GM19463 (cell line): ENCODE data around the gene ACOT13.
A peak's percentile ranks its signal among the peaks of the same experiment; 100 is the strongest.
"Not testable (repeated sequence)": the region's sequence is repeated elsewhere in the genome, so short reads cannot be mapped to it uniquely, and the experiment has no call there.

Experiments used
- ATAC-seq: cut with Tn5 transposase; IDR thresholded peaks from one replicate; pipeline ENCODE4 v1.9.1; 2021; ENCODE audit warnings: mild to moderate bottlenecking, moderate library complexity; ENCODE audit not compliant: unreplicated experiment

ACOT13 gene

GRCh38 chr6:24691550-24691949 lies 24.7 kb downstream of the ACOT13 start:
- no peak for ATAC-seq

- no peak for ATAC-seq
Measured at GRCh38 chr6:24692003-24692402, 25.1 kb downstream of the ACOT13 start.

GRCh38 chr6:24692415-24692814 lies 25.5 kb downstream of the ACOT13 start:
- no peak for ATAC-seq

DNA sequence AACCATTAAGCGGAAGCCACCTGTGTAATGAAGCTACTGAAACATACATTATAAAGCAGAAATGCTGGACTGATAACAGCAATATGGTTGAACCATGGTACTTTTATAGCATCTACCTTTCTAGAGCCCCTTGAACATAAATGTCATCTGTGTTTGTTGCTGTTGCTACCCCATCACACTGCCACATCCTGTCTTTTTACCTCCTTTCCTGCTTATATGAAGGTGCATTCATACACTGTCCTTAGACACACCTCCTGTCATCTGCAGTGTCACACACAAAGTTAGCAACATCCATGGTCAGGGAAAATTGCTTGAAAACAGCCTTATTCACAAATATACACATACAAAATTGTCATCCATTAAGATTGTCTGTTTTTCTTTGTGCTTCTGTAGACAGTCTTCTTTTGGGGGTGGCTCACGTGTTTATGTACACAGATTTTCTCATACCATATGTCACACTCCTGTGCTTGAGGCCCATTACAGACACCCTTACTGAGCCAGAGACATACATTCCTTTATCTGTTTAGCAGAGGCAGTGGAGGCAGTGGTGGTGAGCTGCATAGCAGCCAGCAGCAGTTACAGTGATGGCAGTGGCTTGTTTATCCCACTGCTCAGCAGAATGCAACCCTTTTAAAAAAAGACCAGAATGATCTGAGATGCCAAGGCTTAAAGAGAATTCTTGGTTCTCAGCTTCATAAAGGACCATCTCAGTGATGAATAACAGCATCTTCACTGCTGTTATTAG lies 26.1 kb downstream of the ACOT13 start:
- no peak for ATAC-seq

DNA sequence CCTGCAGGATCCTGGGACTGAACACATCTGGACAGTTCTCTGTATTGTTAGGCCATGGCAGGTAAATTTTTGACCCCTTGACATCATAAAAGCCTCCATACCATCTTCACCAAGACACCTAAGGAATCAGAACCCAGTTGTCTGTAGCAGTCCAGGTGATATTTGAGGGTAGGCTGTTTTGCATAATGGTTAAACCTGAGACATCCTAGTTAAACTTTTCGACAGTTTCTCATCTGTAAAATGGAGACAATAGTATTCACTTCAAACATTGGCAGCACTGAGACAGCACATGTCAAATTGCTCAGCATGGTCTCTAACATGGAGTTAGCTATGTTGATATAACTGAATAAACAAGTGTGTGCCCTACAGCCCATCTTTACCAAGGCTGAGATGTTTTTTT lies 27.3 kb downstream of the ACOT13 start:
- no peak for ATAC-seq

- not testable (repeated sequence) for ATAC-seq
Measured at GRCh38 chr6:24695635-24696034, 28.8 kb downstream of the ACOT13 start.

DNA sequence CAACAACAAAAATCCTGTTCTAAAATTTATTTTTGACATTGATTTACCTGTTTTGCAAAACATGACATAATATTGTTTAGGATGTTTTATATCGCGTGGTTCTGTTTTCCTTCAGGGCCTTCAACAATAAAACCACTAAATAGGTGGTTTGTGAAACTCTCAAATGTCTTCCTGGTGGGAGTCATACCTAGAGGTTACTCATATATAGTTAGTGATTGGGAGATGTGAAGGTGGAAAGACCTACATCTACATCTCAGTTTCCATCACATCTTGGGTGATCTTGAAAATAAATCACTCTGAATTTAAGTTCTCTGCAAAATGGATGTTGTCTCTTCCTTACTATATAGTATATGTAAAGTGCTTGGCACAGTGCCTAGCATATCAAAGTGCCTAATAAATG lies 29.2 kb downstream of the ACOT13 start:
- no peak for ATAC-seq

GRCh38 chr6:24699521-24700359 lies 32.9 kb downstream of the ACOT13 start:
- no peak for ATAC-seq

DNA sequence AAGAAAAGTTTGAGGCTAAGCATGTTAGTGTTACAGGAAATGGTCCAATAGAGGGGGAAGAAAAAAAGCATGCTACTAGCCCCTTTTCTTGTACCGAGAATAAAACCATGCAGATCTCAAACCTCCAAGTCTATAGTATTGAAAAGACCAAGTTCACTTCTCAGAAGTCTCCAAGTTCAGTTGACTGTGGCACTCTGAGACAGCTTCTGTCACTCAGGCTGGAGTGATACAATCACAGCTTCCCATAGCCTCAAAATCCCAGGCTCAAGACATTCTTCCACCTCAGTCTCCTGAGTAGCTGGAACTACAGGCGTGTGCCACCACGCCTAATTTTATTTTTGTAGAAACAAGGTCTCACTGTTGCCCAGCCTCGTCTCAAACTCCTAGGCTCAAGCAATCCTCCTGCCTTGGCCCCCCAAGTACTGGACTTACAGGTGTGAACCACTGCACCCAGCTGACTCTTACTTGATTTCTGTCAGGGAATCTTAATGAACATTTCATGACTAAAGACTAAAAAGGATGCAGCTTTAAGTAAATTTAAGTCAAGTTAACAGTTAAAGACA lies 35.9 kb downstream of the ACOT13 start:
- ATAC-seq: no peak

GRCh38 chr6:24704468-24704867 lies 37.6 kb downstream of the ACOT13 start:
- no peak for ATAC-seq

DNA sequence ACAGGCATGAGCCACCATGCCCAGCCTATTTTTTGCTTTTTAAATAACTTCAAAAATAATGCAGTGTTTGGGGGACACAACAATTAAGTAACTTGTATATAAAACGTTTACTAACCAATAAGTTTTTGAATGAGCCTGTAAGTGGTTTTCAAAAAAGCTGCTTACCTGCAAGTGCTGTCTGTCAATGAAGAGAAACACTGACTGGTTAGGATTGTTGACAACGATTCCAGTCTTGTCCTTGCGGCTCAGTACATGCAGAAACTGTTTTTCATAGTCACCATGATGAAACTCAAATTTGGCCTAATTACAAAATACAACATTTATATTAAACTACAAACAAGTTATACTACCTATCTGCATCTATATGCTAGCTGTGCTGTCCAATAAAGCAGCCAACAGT lies 41.7 kb downstream of the ACOT13 start:
- ATAC-seq: no peak

- ATAC-seq: no peak
Measured at GRCh38 chr6:24709014-24709711, 42.3 kb downstream of the ACOT13 start.

GRCh38 chr6:24710519-24711303 lies 43.8 kb downstream of the ACOT13 start:
- no peak for ATAC-seq

- not testable (repeated sequence) for ATAC-seq
Measured at GRCh38 chr6:24716602-24717148, 49.8 kb downstream of the ACOT13 start.

DNA sequence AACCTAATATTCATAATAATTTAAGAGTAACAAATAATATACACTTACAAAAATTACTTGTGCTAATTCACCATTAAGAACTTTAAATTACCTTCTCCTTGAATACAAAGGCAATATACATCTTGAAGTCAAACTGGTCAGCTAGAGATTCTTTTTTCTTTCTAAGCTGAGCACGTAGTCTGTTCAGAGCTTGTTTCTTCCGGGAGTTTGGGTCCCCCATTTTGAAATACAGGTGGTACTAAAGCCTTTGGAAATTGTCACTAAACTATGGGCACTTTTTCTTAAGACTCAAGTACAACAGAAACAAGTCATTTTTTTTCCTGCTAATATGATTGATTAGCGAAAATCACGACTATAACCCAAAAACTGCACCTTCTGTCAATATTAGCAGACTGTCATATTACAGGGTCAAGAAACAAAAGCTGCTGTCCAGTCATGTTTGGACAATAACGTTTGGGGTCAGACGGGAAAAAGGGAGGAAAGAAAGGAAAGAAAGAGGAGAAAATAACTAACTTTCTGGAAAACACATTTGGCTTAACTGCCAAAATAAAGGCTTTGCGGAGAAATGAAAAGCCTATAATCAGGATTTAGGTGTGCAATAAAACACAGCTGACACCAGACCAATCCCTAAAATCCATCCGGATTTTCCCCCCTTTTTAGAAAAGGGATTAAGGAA lies 51.7 kb downstream of the ACOT13 start:
- no peak for ATAC-seq

DNA sequence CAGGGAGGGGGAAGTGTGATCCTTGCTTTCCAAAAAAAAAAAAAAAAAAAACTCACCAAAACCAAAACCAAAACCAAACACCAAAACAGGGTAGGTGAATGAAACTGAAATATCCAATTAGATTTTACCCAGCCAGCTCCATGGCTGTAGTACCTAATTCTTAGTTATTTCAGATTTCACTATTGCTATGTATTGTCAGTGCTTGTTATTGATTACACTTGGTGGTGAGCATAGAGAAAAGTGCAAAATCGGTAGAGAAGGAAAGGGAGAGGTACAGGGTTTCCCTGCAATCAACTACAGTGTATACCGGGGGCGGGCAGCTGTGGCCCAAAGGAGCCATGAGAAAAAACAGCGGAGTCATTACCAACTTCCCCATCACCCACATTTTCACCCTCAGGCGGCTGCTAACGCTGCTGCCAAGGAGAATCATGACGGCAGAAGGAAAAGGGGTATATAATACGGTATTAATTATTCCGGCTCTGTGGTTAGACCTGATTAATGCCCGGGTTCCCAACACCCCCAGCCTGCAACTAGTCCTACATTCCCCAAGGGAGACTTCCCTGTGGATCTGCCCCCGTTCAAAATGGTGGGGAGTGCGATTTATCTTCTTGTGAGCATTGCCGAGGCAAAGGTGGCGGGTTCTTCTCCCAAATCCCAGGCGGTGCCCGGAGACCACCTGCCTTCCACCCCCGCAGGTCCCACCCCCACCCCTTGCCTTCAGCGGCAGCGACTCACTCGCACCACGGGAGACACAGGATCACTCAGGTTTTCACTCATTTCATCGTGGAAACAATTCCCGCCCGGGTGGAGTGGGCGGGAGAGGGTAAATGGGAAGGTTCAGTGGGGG lies 52.5 kb downstream of the ACOT13 start, which contains the start of gene C6orf62:
C6orf62 (minus strand) TSS at position 30 of the 847 bp plus-strand sequence. CDS start 486 bp downstream, outside the sequence.
- ATAC-seq: peak; percentile 17

- ATAC-seq: no peak
Measured at GRCh38 chr6:24720131-24720603, 53.3 kb downstream of the ACOT13 start.
